HUDEP-2 (cell line): ENCODE measurements around the gene CPXM2.

Experiments
- DNase-seq, 76 experiments: peaks; one replicate each; lab custom pipeline; 2025; ENCODE audit not compliant: unreplicated experiment in 76 of 76; lab: John Stamatoyannopoulos, UW

The CPXM2 gene

DNA sequence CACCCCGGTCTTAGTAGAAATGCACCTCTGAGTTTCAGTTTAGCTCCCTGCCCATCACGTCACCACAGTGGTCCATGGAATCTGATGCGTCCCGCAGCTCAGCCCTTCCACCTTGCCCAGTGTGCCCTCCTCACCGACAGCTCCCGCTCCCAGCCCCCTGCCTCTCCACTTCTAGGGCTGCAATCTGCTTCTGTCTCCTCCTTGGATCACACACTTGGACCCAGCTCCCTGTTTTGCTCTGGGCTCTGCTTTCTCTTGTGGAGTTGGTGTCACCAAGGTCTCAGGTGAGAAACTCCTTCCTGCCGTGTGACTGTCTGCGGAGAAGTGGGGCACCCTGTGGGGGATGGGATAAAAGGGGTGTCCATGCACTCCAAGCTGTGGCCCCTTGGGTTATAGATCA is 187.5 kb downstream of the CPXM2 start:
- no peak for DNase-seq

DNA sequence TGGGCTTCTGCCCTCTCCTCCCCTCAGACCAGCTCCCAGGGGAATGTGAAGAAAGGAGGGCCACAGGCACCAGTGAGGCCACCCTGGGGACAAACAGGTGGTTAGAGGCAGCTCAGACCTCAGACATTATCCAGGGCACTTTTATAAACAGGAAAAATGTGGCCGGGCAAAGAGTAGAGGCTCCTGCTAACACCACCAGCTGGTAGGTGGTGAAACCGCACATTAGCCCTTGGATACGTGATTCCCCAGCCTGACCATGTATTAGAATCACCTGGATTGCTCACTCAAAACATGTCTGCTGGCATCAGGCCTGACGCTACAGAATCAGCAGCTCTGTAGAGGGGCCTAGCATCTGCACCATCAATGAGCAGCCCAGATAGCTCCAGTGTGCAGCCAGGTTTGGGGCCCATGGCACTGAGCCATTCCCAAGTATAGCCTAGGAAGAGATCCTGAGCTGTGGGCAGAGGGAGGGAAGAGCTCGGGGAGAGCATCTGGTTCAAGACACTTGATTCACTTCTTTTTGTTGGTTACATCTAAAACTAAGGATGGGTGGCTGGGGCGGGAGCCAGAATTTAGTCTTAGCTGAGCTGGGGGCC is 188.3 kb downstream of the CPXM2 start:
- no peak for DNase-seq
